Left colon (tissue), 2 donors: ENCODE results near the gene RFX1. TPM values are rescaled to one million over a fixed set of nuclear protein-coding genes. Genes with fewer than 3 reads are reported as not detected.

ENCODE experiments used
- ATAC-seq: fragments of 200-7000 bp; cut with Tn5 transposase; one replicate; pipeline ENCODE4 v1.9.1; 2020; ENCODE audit warnings: mild to moderate bottlenecking, moderate library complexity
- DNase-seq, 2 donors: peaks; one replicate each; pipeline ENCODE4 v3.0.0-alpha.2; 2020
- intact Hi-C, 2 donors: fragments of 100-400 bp; cut with DNase I in 1 of 2; cut with micrococcal nuclease in 1 of 2; formaldehyde crosslinking; loops; one replicate each; pipeline versions ENCODE4 v1.11.2 to v1.14.0; 2022; cut with DNase I, micrococcal nuclease
- total RNA-seq, 2 donors: library from RNA; stranded (reverse); fragmentation: NEBNext Ultra II Directional; extraction: Animal tissue kit (Norgen Biotek cat#: 25700); gene quantifications; one replicate each; pipeline ENCODE4 v1.2.1, GENCODE V29; 2021
- donor health status: DM: no; HTN: no; CAD: no.
- donor health status: DM: yes; HTN: yes; CAD: no.

Gene RFX1
- total RNA-seq, 2 donors from 2014 or later: 11.6 to 12.0 TPM

DNA sequence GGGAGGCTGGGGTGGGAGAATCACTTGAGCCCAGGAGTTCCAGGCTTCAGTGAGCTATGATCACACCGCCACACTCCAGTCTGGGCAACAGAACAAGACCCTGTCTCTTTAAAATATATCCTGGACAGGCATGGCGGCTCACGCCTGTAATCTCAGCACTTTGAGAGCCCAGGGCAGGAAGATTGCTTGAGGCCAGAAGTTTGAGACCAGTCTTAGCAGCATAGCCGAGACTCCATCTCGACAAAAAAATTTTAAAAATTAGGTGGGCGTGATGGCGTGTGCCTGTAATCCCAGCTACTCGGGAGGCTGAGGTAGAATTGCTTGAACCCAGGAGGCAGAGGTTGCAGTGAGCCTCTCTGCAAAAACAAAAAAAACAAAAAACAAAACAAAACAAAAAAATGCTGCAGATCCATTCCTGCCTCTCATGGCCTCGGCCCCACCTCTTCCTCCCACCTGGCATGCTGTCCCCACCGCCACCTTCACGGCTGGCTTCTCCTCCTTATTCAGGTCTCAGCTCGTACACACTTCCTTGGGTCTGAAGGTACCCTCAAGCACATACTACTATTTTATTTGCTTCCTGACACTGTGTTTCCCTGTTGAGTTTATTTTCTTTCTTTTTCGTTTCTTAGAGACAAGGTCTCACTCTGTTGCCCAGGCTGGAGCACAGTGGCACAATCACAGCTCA lies 5.3 kb downstream of the RFX1 start:
- ATAC-seq: no peak
- no peak for DNase-seq
- intact Hi-C loops: no loop called here

DNA sequence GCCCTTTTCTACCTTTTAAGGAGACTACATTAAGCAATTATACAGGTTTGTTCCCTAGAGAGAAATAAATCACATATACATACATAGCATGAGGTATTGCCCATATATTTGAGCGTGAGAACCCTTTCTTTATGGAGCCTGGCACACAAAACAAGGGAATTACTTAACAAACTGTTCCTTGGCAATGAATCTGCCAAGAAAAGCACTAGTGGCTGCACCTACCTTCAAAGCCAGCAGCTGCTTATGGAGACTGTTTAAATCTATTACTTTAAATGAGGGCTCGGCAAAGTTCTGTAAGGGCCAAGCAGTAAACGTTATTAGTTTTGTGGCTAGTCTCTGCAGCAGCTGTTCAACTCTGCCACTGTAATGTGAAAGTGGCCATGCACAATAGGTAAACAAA lies 7.0 kb downstream of the RFX1 start:
- intact Hi-C loops: no loop called here
- ATAC-seq (no peak), DNase-seq (no peak)

DNA sequence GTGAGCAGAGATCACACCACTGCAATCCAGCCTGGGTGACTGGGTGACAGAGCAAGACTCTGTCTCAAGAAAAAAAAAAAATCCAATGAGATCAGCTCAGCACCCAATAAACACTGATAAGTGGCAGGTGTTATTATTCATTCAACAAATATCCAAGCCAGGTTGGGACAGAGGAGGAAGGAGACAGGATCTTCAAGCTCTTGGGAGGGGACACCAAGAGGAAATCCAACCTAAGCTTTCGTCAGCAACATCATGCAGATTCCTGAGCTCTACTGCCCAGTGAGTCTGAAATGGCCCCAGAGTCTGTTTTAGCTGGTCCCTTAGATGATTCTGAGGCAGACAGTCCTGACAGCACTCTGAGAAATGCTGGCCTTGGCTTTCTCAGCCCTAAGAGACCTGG lies 7.7 kb downstream of the RFX1 start:
- DNase-seq (no peak), ATAC-seq (peak; percentile 10)
- intact Hi-C loops: no loop called here

DNA sequence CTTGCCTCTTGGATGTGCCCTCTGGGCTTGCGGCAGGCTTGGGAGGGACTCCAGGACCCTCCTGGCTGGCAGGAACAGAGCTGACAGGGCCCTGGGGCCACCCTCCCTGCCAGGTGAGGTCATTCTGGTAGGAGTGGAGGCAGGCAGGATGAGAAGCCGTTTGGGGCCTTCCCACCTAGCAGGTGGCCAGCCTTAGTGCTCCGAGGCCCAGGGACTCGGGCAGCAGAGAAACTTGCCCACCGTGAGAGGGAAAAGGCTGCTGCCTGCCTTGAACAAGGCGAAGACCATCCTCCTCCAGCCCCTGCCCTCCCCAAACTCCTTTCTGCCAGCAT lies 8.5 kb downstream of the RFX1 start:
- no peak for ATAC-seq
- no peak for DNase-seq
- intact Hi-C loops: no loop called here

DNA sequence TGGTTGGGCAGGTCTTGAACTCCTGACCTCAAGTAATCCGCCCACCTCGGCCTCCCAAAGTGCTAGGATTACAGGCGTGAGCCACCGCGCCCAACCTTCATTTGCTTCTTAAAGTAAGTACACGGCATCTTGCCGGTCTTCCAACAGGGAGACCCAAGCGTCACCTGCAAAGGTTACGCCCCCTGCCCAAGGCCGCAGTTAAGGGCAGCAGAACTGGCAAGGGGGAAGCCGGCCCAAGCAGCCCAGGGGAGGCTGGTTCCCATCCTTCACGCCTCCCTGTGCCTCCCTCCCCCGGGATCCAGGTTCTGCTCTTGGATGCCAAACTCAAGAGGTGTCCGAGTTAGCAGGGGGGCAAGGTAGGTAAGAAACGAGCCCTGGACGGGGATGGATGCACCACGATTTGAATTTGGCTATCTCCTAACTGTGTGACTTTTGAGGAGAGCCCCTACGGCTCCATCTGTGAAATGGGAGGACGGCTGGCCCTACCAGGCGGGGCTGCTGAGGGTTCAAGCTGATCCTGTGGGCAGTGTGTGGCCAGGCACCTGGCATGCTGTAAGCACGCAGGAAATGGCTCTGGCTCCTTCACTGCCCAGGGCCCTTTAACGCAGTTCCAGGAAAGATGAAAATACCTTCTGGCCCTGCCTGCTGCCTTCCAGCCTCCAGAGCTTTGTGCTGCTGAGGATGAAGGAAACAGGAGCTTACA lies 9.0 kb downstream of the RFX1 start:
- intact Hi-C loops: no loop called here
- ATAC-seq (no peak), DNase-seq (no peak)

DNA sequence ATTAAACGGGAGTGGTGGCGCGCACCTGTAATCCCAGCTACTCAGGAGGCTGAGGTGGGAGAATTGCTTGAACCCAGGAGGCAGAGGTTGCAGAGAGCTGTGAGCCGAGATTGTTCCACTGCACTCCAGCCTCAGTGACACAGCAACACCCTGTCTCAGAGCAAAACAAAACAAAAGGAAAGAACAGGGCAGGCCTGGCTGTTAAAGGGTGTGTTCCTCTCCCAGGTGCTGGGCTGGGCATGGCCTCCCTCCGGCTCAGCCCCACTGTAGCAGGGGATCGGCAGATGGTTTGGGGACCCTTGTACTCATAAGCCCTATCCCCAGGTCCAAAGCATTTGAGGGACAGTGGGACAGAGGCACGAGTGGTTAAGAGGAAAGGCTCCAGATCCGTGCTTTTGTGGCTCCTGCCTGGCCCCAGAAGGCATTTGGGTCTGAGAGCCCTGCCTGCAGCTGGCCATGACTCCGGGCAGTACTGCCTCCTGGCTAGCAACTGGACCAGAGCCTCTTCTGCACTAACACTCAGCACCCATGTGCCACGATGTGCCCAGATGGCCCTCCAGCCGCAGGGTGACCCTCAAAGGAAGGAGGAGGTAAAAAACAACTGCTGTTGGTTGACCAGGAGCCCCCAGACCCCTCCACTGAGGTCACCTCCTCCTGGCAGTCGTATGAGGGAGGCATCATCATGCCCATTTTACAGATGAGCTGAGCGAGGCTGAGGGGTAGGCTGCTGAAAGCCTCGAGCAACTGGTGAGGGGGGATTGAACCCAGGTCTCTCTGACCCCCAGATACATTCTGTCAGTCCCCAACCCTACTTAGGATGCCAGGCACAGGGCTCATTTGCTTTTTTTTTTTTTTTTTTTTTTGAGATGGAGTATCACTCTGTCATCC lies 10.0 kb downstream of the RFX1 start:
- ATAC-seq: peak; percentile 89
- intact Hi-C loops: no loop called here

DNA sequence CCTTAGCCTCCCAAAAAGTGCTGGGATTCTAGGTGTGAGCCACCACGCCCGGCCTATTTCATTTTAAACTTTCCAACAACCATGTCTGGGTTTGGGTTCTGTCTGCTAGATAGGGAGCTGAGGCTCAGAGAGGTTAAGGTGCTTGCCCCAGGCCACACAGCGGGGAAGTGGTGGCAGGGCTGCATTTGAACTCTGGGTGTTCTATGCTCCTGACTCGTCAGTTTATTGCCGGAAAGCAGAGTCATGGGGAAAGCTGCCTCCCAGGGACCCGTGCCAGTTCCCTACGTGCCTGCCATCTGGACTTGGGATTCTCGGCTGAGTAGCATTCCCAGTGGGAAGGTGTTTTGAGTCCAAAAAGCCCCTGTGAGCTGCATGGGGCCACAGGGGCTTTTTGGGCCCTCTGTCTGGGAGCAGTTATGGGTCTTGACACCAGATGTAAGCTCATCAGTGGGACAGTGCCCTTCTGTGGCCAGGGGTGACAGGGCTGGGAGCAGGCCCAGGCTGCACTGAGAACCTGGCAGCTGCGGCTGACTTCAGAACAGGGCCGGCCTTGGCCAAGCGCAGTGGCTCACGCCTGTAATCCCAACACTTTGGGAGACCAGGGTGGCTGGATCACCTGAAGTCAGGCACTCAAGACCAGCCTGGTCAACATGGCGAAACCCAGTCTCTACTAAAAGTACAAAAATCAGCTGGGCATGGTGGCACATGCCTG lies 10.9 kb downstream of the RFX1 start:
- ATAC-seq (peak; percentile 32), DNase-seq (peak in 1 of 2 donors; percentile 18)
- intact Hi-C loops: no loop called here

More for the DNA sequence above, 10.0 kb downstream of the RFX1 start:
- no peak for DNase-seq

DNA sequence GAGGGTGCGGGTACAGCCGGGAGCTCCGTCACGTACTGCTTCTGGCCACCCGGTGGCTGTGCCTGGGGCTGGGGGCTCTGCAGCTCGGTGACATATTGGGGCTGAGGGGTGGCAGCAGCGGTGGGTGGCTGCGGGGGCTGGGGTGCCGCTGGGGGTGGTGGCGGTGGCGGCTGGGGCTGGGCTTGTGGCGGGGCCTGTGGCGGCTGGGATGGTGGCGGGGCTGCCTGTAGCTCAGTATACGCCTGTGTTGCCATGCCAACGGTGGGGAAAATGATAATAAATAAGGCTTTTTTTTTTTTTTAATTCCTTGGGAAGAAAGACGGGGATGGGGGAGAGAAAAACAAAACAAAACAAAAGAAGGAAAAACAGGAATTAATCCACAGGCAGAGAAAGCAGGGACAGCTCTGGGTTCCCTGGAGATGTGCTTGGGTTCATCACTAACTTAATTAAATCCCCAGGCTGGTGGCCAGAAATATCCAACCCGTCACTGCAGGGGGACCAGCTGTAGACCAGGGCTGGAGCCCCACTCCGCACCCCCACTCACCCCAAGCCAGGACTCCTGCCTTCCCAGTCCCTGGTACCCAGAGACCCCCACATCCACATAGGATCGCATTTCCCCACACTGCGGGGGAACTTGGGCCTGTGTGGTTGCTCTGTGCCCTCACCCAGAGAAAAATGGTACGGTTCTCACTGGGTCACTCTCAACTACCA lies 12.4 kb downstream of the RFX1 start:
- no peak for DNase-seq
- ATAC-seq: no peak
- intact Hi-C loops: no loop called here

DNA sequence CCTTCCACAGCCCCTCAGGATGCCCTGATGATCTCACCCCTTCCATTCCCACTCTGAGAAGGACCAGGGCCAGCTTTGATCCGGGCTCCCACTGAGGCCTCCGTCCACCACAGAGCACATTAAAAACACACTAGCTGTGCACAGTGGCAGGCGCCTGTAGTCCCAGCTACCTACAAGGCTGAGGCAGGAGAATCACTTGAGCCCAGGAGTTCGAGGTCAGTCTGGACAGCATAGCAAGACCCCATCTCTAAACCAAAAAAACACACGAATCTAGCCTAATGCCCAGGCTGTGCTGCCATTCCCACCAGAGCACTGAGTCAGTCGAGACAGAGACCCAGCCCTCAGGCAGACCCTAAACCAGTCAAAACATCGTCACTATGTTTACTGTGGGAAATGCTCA lies 14.1 kb downstream of the RFX1 start:
- no peak for ATAC-seq
- no peak for DNase-seq
- intact Hi-C loops: no loop called here

DNA sequence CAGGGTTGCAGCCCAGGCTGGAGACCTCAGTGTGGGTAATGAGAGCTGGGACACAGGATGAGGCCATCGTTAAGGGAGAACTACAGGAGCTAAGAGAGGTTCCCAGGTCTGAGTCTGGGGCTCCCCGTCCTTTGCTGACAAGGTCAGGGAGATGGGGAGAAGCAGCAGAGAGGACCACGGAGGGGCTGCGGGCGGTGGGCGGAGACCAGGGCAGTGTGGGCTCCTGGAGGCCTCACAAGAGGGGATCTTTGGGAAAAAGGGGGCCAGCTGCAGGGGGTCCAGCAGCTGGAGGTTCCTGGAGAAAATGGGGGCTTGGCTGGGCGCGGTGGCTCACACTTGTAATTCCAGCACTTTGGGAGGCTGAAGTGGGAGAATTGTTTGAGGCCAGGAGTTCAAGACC lies 16.0 kb downstream of the RFX1 start:
- intact Hi-C loops: no loop called here
- DNase-seq: no peak
- ATAC-seq: no peak

DNA sequence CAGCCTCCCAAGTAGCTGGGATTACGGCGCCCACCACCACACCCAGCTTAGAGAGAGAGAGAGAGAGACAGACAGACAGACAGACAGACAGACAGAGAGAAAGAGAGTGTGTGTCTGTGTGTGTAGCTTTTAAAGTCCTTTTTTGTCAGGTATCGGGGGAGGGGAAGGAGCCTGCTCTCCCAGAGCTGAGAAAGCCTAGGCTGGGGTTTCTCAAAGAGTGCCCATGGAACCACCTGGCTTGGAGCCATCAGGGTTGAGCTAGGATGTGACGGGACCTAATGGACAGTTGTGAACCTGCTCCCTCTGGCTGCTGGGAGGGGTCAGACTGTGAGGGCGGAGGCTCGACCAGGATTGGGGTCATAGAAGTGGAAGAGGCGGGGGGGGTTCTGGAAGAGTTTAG lies 16.6 kb downstream of the RFX1 start:
- ATAC-seq (no peak), DNase-seq (no peak)
- intact Hi-C loops: no loop called here

DNA sequence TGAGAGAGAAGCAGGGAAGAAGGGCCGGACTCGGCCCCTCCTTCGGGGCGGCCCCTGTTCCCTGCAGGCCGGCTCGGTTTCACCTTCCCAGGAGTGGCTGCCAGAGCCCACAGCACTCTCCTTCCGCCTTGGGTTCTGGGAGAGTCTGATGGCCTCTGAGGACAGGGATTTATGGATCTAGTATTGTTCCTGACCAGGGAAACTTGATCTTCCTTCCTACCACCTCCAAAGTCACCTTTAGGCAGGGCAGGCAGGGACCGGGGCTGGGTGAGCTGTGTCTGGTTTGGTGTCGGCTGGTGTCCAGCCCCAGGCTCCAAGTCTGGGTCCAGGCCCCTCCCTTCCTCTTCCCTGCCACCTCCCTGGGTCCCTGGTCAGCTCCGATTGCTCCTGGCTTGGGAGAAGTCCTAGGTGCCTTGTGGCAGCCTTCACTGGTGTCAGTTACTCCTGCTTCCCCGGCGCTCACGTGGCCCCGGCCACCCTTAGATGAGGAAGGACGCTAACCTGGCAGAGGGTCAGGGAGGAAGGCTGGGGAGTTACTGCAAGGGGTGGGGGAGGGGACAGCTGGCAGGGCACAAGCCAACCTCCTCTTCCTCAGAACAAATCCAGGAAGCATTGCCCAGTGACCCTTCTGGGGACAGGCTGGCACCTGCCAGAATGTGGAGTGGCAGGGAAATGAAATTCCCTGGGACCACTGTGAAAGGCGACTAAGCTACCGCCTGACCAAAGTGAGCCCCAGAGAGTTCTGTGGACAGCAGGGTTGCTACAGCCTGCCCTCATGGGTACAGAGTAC lies 18.8 kb downstream of the RFX1 start:
- intact Hi-C loops: no loop called here
- ATAC-seq (no peak), DNase-seq (no peak)

DNA sequence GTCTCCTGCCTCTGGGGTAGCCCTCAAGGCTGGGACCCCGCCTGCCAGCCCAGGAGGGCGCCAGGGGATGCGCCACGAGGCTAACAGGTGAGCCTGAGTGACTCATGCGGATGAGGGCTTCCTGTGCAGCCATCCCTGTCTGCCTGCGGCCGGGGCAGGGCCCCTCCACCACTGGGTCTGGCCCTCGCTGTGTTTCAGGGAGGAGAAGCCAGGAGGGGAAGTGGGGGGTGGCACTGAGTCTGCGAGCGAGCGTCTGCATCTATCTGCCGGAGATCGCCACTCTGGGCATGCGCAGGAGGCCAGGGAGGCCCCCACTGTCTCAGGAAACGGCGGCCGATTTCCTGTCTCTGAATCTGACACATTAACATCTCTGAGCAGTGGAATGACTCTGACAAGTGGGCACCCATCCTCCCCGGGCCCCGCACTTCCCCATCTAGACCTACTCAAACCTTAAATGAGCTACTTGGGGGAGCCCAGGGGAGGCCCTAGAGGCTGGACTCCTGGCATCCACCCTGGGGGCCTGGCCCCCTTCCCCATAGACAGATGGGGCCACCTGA lies 19.7 kb downstream of the RFX1 start:
- intact Hi-C loops: no loop called here
- DNase-seq (peak; percentile 89), ATAC-seq (peak; percentile 57)

DNA sequence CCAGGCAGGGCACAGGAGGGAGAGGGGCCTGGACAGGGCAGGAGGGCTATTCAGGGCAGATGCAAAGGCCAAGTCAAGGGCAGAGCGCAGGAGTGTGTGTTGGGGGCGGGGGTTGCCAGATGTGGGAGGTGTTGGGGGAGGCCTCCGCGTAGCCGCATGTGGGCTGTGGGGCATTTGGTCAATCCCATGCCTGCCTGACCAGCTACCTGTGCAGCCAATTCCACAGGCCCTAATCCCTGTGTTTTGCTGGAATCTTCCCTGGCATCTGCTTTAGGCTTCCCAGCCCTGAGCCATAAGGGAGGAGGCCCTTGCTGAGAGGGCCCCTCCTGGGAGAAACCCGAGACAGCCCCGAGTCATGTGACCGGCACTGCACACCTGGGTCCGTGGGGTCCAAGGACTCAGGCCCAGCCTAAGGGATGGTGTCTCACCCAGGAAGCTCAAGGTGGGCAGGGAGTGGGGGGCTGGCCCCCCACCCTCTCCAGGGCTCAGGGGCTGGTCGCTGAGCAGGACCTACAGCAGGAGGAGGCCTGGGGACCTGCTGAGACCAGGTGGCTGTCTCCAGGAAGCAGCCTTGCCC lies 20.3 kb downstream of the RFX1 start:
- ATAC-seq (peak; percentile 2), DNase-seq (no peak)
- intact Hi-C loops: no loop called here

DNA sequence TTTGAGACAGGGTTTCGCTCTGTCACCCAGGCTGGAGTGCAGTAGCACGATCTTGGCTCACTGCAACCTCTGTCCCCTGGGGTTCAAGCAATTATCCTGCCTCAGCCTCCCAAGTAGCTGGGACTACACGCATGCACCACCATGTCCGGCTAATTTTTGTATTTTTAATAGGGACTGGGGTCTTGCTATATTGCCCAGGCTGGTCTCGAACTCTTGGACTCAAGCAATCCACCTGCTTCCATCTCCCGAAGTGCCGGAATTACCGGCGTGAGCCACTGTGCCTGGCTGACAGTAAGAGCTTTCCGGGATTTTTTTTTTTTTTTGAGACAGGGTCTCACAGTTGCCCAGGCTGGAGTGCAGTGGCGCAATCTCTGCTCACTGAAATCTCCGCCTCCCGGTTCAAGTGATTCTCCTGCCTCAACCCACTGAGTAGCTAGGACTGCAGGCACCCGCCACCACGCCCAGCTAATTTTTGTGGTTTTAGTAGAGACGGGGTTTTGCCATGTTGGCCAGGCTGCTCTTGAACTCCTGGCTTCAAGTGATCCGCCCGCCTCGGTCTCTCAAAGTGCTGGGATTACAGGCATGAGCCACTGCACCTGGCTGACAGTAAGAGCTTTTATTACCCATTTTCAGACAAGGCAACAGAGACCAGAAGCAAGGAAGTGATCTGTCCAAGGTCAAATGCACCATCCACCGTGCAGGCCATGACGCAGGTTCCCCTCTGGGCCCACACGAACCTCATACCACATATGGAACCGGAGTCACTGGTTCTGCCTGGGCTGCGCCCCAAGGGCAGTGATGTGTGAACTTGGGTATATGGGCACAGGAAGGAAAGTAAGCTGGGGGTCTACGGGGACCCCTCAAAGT lies 21.0 kb downstream of the RFX1 start:
- ATAC-seq (no peak), DNase-seq (no peak)
- intact Hi-C loops: no loop called here

DNA sequence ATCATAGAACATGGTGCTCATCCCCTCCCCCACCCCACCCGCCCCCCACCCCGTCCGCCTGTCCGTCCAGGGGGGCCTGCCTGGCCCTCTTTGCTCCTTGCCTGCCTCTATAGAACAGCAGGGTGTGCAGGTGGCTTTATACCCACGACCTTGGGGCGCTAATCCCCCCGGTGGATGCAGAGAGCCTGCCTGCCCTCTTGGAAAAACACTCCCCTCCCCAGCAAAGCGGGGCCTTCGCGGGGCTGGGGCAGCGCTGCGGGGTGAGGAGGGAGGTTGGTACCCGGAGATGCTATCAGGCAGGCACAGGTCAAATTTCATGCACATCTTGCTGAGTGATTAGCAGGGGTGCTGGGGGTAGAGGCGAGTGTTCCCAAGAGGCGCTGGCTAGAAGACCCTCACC lies 21.9 kb downstream of the RFX1 start:
- intact Hi-C loops: no loop called here
- DNase-seq: no peak
- no peak for ATAC-seq
